ENCODE data around the gene CRYZL1.
A peak's percentile ranks its signal among the peaks of the same experiment; 100 is the strongest.

Gene CRYZL1

DNA sequence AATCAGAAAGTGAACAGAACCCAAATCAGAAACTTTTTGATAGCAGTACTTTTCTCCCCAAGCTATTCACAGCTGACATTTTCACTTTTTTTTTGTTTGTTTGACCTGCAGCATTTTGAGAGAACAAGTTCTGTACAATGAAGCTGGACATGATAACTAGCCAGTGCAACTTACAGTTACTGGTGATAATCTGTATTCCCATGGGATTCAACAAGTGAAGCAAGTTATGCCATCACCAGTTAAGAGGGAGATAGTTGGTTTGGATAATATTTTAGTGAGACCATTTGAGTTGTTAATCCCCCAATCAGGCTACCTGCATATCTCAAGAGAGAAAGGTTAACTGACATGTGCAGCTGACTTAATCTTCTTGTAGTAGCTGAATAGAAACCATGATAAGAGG lies 80.6 kb downstream of the CRYZL1 start:
- no peak for DNase-seq (ENCODE audit: low read depth in 2 of 2)

DNA sequence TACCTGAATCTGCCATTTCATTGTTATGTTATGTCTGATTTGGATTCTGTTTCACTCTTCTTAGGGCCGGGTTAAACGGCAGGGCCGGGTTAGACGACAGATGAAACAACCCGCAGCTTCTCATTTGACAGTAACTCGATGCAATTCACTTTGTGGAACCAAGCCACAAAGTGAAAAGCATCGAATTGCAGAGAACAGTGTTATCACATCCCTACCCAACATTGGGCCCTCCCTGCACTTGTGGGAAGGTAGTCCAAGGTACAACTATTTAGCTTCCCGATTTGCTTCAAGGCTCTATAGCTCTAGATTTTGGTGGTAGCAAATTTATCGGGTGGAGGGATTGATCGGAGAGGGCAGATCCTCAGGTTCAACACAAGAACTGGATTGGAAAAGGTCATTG lies 81.7 kb downstream of the CRYZL1 start:
- DNase-seq (ENCODE audit: low read depth in 2 of 2), result no peak

DNA sequence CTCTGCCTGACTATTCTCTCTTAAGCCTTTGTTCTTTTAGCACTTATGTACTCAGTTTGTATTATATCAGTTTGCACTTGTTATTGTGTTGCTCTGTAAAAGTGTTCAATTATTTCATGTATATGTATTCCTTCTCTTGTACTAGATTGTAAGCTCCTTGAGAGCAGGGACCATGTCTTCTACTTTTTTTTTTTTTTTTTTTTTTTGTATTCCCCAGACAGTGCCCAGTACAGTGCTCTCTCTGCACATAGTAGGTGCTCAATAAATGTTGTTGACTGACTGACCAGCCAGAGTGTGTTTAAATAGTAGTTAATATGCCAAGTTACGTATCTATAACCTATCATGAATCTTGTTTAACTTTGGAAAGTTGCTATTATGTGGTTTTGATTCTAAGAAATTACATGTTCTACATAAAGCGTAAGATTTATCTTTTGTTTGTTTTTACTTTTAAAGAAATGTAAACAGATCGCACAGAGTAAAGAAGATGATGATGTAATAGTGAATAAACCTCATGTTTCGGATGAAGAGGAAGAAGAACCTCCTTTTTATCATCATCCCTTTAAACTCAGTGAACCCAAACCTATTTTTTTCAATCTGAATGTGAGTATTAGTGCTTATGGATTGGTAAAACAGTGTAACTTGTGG lies 82.6 kb downstream of the CRYZL1 start:
- no peak for DNase-seq (ENCODE audit: low read depth in 2 of 2)

DNA sequence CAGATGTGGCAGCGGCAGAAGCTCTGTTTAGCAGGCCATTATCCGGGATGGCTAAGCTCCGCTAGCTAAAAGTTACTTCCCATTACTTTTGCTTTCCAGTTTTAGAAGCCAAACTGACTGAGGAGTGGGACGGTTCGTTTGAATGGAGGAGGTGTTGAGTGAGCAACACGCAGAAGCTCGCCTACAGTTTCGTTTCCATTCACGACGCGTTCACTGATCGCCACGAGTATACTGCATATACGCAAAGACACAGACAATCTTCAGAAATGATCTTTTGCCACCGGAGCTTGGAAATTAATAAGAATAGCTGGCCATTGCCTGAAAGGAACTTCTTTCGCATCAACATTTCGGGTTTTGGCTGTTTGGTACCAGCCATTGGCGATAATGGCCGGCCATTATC lies 84.1 kb downstream of the CRYZL1 start:
- DNase-seq (ENCODE audit: low read depth in 2 of 2), result no peak

DNA sequence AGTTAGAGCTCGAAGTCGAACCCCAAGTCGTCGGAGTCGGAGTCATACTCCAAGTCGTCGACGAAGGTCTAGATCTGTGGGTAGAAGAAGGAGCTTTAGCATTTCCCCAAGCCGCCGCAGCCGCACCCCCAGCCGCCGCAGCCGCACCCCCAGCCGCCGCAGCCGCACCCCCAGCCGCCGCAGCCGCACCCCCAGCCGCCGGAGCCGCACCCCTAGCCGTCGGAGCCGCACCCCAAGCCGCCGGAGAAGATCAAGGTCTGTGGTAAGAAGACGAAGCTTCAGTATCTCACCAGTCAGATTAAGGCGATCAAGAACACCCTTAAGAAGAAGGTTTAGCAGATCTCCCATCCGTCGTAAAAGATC lies 86.6 kb downstream of the CRYZL1 start:
- no peak for DNase-seq (ENCODE audit: low read depth in 2 of 2)

DNA sequence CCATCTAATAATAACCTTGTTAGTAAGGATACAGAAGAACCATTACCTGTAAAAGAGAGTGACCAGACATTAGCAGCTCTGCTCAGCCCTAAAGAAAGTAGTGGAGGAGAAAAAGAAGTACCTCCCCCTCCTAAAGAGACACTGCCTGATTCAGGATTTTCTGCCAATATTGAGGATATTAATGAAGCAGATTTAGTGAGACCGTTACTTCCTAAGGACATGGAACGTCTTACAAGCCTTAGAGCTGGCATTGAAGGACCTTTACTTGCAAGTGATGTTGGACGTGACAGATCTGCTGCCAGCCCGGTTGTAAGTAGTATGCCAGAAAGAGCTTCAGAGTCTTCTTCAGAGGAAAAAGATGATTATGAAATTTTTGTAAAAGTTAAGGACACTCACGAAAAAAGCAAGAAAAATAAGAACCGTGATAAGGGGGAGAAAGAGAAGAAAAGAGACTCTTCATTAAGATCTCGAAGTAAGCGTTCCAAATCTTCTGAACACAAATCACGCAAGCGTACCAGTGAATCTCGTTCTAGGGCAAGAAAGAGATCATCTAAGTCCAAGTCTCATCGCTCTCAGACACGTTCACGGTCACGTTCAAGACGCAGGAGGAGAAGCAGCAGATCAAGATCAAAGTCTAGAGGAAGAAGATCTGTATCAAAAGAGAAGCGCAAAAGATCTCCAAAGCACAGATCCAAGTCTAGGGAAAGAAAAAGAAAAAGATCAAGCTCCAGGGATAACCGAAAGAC lies 87.1 kb downstream of the CRYZL1 start:
- no peak for DNase-seq (ENCODE audit: low read depth in 2 of 2)

DNA sequence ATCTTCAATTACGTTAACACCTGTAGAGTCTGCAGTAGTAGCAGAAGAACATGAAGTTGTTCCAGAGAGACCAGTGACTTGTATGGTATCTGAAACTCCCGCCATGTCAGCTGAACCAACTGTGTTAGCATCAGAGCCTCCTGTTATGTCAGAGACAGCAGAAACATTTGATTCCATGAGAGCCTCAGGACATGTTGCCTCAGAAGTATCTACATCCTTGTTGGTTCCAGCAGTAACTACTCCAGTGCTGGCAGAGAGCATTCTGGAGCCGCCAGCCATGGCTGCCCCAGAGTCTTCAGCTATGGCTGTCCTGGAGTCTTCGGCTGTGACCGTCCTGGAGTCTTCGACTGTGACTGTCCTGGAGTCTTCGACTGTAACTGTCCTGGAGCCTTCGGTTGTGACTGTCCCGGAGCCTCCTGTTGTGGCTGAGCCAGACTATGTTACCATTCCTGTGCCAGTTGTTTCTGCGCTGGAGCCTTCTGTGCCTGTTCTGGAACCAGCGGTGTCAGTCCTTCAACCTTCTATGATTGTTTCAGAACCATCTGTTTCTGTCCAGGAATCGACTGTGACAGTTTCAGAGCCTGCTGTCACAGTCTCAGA lies 88.4 kb downstream of the CRYZL1 start:
- DNase-seq (ENCODE audit: low read depth in 2 of 2), result no peak

DNA sequence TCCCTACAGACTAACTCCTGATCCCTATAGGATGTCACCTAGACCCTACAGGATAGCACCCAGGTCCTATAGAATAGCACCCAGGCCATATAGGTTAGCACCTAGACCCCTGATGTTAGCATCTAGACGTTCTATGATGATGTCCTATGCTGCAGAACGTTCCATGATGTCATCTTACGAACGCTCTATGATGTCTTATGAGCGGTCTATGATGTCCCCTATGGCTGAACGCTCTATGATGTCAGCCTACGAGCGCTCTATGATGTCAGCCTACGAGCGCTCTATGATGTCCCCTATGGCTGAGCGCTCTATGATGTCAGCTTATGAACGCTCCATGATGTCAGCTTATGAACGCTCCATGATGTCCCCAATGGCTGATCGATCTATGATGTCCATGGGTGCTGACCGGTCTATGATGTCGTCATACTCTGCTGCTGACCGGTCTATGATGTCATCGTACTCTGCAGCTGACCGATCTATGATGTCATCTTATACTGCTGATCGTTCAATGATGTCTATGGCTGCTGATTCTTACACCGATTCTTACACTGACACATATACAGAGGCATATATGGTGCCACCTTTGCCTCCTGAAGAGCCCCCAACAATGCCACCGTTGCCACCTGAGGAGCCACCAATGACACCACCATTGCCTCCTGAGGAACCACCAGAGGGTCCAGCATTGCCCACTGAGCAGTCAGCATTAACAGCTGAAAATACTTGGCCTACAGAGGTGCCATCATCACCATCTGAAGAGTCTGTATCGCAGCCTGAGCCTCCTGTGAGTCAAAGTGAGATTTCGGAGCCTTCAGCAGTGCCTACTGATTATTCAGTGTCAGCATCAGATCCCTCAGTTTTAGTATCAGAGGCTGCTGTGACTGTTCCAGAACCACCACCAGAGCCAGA lies 89.2 kb downstream of the CRYZL1 start:
- DNase-seq (ENCODE audit: low read depth in 2 of 2), result no peak

DNA sequence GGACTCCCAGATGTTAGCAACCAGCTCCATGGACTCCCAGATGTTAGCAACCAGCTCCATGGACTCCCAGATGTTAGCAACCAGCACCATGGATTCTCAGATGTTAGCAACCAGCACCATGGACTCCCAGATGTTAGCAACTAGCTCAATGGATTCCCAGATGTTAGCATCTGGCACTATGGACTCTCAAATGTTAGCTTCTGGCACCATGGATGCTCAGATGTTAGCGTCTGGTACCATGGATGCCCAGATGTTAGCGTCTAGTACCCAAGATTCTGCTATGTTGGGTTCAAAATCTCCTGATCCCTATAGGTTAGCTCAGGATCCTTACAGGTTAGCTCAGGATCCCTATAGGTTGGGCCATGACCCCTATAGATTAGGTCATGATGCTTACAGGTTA lies 89.9 kb downstream of the CRYZL1 start:
- DNase-seq (ENCODE audit: low read depth in 2 of 2), result no peak

DNA sequence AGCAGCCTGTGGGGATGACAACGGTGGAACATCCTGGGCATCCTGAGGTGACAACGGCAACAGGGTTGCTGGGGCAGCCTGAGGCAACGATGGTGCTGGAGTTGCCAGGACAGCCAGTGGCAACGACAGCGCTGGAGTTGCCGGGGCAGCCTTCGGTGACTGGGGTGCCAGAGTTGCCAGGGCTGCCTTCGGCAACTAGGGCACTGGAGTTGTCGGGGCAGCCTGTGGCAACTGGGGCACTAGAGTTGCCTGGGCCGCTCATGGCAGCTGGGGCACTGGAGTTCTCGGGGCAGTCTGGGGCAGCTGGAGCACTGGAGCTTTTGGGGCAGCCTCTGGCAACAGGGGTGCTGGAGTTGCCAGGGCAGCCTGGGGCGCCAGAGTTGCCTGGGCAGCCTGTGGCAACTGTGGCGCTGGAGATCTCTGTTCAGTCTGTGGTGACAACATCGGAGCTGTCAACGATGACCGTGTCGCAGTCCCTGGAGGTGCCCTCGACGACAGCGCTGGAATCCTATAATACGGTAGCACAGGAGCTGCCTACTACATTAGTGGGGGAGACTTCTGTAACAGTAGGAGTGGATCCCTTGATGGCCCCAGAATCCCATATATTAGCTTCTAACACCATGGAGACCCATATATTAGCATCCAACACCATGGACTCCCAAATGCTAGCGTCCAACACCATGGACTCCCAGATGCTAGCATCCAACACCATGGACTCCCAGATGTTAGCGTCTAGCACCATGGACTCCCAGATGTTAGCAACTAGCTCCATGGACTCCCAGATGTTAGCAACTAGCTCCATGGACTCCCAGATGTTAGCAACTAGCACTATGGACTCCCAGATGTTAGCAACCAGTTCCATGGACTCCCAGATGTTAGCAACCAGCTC lies 90.5 kb downstream of the CRYZL1 start:
- no peak for DNase-seq (ENCODE audit: low read depth in 2 of 2)

DNA sequence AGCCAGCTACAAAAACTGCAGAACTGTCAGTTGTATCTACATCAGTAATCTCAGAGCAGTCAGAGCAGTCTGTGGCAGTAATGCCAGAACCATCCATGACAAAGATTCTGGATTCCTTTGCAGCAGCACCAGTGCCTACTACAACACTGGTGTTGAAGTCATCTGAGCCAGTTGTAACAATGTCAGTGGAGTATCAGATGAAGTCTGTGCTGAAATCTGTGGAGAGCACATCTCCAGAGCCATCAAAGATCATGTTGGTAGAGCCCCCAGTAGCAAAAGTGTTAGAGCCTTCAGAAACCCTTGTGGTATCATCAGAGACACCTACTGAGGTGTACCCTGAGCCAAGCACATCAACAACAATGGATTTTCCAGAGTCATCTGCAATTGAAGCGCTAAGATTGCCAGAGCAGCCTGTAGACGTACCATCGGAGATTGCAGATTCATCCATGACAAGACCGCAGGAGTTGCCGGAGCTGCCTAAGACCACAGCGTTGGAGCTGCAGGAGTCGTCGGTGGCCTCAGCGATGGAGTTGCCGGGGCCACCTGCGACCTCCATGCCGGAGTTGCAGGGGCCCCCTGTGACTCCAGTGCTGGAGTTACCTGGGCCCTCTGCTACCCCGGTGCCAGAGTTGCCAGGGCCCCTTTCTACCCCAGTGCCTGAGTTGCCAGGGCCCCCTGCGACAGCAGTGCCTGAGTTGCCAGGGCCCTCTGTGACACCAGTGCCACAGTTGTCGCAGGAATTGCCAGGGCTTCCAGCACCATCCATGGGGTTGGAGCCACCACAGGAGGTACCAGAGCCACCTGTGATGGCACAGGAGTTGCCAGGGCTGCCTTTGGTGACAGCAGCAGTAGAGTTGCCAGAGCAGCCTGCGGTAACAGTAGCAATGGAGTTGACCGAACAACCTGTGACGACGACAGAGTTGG lies 91.4 kb downstream of the CRYZL1 start:
- DNase-seq (ENCODE audit: low read depth in 2 of 2), result no peak

DNA sequence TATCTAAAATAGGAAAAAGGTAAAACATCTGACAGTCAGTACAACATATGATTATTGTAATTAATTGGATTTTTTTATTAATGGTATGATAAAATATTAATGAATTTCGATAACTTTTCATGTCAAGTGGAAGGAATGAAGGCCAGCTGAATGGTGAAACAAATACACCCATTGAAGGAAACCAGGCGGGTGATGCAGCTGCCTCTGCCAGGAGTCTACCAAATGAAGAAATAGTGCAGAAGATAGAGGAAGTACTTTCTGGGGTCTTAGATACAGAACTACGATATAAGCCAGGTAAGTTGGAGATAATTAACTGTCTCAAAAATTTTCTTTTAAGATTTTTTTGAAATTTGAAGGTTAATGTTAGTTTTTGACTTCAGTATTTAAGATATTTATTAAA lies 95.5 kb downstream of the CRYZL1 start:
- DNase-seq (ENCODE audit: low read depth in 2 of 2), result no peak

DNA sequence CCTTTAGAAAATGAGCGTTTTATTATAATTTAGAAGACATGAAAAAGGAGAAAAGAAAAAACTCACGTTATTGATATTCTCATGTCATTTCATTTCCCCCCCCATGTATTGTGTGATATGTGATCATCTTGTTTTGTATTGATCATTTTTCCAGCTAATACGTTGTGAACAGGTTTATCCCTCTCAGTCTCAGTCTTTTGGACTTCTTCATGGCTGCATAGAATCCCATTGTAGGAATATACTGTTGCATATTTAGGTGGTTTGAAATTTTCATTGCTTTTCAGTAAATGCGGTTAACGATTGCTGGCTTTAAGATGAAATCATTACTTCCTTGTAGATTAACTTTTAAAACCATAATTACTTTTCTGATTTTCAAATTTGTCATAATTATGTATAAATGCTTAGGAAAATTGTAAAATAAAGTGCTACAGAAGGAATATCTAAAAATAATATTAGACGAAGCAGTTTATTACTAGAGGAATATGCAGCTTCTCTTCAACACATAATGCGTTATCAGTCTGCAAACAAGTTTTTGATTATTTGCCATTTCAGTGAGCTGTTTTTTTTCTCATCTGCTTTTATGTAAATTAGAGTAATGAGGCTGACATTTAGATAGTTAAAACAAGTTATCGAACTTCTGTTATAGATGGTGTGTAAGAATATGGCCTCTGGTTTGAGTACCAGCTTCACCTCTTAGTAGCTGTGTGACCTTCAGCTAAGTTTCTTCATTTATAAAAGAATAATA lies 96.9 kb downstream of the CRYZL1 start:
- DNase-seq (ENCODE audit: low read depth in 2 of 2), result no peak

DNA sequence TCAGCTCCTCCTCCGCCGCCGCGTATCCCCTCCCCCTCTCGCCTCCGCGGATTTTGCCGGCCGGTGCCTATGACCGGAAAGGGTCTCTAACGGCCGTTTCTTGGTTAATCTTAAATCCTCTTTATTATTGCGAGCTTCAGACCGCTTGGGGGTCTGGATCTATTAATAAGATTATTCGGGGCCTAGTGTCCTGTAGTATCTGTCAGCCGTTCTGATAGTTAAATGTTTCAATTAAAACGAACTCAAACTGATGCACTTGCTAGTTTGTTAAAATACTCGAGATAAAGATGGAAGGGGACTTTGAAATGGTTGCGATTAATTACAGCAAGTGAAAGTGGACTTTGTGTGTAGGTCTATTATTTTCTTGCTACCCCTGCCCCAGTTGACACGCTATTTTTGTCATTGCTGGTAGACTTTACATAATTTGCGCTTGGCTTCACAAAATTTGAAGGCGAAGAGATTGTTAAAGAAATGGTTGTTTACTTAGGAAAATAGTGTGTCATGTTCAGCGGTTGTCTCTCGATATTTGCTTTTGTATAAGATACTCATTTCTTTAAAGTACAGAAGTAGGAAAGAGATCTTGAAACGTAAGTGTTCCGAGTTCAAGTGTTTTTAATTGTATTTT lies 97.9 kb downstream of the CRYZL1 start:
- DNase-seq (ENCODE audit: low read depth in 2 of 2), result no peak

DNA sequence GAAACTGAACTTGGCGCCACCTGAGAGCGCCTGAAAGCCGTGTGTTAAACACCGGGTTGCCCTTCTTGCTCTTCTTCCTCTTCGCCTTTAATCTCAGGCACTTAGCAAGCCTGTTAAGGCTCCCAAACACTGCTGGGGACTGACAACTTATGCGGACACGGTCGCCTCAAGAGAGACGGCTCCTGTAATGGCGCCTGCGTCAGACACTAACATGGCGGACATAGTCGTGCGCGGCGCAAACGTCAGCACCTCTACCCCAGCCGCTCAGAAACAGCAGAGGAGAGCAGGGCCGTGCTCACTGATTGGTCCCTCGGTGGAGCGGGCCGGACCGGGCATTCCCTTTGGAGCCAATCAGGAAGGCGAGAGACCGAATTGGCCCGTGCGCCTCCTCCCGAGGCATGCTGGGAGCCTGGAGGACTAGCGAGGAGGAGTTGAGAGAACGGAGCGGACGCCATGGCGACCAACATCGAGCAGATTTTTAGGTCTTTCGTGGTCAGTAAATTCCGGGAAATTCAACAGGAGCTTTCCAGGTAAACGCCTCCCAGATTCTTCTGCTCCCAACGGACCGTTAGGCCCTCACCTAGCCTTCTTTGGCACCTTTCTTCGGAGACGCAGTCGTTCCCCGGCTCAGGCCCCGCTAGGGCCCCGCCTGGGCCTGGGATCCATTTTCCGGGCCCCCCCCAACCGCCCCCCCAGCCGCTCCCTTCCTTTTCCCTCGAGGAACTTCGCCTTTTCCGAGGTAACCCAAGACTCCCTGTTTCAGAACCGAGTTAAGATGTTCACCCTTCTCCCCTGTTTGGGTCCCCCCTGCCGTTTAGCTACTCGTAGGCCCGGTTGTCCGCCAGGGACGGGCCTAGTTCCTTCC lies 98.7 kb downstream of the CRYZL1 start, which contains the start of gene SON:
TSS of gene SON (plus strand) at position 399 of the 865 bp plus-strand sequence. CDS start at position 454, 55 bp downstream.
- peak; percentile 97 to 98 for DNase-seq (ENCODE audit: low read depth in 2 of 2)

DNA sequence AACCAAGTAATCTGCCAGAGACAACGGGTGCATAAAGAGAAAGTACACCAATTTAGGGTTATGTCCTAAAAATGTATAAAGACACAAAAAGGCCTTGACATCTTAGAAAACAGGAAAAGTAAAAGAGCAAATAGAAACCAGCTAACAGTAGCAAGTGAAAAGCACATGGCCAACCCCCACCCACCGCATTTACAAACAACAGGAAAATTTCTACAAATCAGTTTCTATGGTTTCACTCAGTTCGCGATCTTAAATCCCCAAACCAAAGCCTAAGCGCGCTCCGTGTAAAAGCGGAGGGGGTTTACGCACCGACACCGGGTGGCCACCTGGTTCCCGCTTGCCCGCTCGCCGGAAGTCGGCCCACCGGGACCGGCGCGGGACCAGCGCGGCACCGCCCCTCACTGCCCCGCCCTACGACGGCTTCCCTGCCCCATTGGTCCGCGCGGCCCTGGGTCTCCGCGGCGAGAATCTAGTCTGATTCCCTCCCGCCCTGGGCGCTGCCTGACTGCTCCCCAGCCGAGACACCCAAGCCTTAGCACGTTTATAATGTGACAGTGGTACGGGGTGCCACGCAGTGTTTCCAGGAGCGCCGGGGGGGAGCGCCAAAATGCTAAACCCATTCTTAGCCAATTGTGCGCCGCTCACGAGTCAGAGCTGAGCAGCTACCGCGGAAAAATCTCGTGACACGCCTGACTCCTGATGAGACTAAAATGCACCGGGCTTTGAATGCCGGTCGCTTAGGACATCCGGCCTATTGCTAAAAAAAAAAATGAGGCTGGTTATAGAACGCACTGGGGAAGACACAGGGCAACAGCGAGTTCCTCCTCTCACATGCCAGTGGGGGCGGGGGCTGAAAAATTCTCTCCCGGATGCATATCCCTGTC lies 99.5 kb downstream of the CRYZL1 start, which contains the start of gene GART:
TSS of gene GART (minus strand) at position 362 of the 884 bp plus-strand sequence. CDS start 2,802 bp downstream, outside the sequence.
- DNase-seq (ENCODE audit: low read depth in 2 of 2), result peak; percentile 37 to 42

Data from fibroblast of skin of left quadriceps (primary cell).